ENCODE data around the gene STYX. TPM values are rescaled to one million over a fixed set of nuclear protein-coding genes. Genes with fewer than 3 reads are reported as not detected.

Gene STYX
- total RNA-seq, 1 experiment from 2014 or later: 10.8 TPM

DNA sequence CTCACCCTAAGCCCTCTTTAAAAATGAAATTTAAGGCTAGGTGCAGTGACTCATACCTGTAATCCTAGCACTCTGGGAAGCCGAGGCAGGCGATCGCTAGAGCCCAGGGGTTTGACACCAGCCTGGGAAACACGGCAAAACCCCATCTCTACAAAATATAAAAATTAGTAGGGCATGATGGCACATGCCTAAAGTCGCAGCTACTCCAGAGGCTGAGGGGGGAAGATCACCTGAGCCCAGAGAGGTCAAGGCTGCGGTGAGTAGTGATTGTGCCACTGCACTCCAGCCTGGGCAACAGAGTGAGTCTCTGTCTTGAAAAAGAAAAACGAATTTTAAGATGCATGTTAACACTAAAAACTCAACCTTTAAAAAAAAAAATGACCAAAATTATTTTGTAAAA lies 48.7 kb downstream of the STYX start:
- ChIA-PET POLR2A (ENCODE audit: unreplicated experiment) (no interaction called here), CTCF (no interaction called here)
- H3K27ac ChIP-seq: no peak overlapping the region

DNA sequence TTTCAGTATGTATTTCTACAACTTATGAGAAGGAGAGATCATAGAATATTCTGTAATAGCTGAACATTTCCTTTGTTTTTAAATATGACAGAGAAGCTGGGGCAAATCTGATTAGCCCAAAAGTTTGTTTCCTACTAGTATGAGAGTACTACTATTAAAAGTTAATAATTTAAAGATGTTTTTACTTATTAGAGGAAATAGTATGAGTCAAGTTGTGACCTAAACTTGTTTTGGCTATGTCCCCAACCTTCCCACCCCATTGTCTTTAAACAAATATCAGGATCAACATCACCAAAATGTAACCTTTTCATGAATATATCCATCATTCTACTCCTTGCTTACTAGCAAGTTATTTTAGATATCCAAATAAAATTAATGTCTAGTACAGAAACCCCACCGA lies 50.9 kb downstream of the STYX start:
- Histone ChIP-seq H3K36me3 (ENCODE audit: low read depth) (peaks cover 53% of the 10 kb centered on the region), H3K79me2 (ENCODE audit: low read depth) (peaks cover 8% of the 10 kb centered on the region), H3K4me1 (replicated peaks; ENCODE audit: insufficient read depth) (no peaks in the 10 kb centered on the region), H4K20me1 (ENCODE audit: insufficient read depth) (no peaks in the 10 kb centered on the region; the same call in 1 of the 2 replicates), H3K9me3 (ENCODE audit: insufficient read depth, low read depth) (no peaks in the 10 kb centered on the region), H3K9me2 (ENCODE audit: insufficient read depth) (no peaks in the 10 kb centered on the region), H3K4me3 (no peak overlapping the region), H3K27me3 (ENCODE audit: insufficient read depth, low read depth) (no peaks in the 10 kb centered on the region), H3K27ac (no peak overlapping the region), H3F3A (ENCODE audit: insufficient read depth, low read depth) (peaks cover 23% of the 10 kb centered on the region; the same call in 1 of the 2 replicates), H2AFZ (no peak overlapping the region), H3K4me2 (no peak overlapping the region)
- ChIA-PET CTCF (no interaction called here), POLR2A (ENCODE audit: unreplicated experiment) (interaction anchor here (0.6 kb wide), 1 partner anchor 162 kb away, joined by 3 read pairs; no protein-coding TSS in a partner anchor)
- no TSS peak for BruUV-seq (replicated peaks)
- intact Hi-C loops (cut with micrococcal nuclease; ENCODE audit: unreplicated experiment): no loop called here
- TF ChIP-seq, protein P1, sequence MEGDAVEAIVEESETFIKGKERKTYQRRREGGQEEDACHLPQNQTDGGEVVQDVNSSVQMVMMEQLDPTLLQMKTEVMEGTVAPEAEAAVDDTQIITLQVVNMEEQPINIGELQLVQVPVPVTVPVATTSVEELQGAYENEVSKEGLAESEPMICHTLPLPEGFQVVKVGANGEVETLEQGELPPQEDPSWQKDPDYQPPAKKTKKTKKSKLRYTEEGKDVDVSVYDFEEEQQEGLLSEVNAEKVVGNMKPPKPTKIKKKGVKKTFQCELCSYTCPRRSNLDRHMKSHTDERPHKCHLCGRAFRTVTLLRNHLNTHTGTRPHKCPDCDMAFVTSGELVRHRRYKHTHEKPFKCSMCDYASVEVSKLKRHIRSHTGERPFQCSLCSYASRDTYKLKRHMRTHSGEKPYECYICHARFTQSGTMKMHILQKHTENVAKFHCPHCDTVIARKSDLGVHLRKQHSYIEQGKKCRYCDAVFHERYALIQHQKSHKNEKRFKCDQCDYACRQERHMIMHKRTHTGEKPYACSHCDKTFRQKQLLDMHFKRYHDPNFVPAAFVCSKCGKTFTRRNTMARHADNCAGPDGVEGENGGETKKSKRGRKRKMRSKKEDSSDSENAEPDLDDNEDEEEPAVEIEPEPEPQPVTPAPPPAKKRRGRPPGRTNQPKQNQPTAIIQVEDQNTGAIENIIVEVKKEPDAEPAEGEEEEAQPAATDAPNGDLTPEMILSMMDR (conservative IDR thresholded peaks at IDR 0.05): no peak
- TF ChIP-seq EZH2 (IDR thresholded peaks at IDR 0.05; ENCODE audit: low read depth): no peak
- DNase-seq: no peak

More for the DNA sequence above, 48.7 kb downstream of the STYX start:
- Histone ChIP-seq H3K9me2 (ENCODE audit: insufficient read depth) (no peaks in the 10 kb centered on the region), H3K4me1 (replicated peaks; ENCODE audit: insufficient read depth) (no peaks in the 10 kb centered on the region), H4K20me1 (ENCODE audit: insufficient read depth) (no peaks in the 10 kb centered on the region; the same call in 1 of the 2 replicates), H3K4me2 (no peak overlapping the region), H3K4me3 (no peak overlapping the region), H3K36me3 (ENCODE audit: low read depth) (peaks cover 55% of the 10 kb centered on the region), H3F3A (ENCODE audit: insufficient read depth, low read depth) (peaks cover 23% of the 10 kb centered on the region; the same call in 1 of the 2 replicates), H2AFZ (no peak overlapping the region), H3K9me3 (ENCODE audit: insufficient read depth, low read depth) (no peaks in the 10 kb centered on the region), H3K27me3 (ENCODE audit: insufficient read depth, low read depth) (no peaks in the 10 kb centered on the region), H3K79me2 (ENCODE audit: low read depth) (no peaks in the 10 kb centered on the region; the same call in 1 of the 2 replicates)
- intact Hi-C loops (cut with micrococcal nuclease; ENCODE audit: unreplicated experiment): no loop called here
- DNase-seq: no peak
- BruUV-seq (replicated peaks): no TSS peak
- TF ChIP-seq EZH2 (IDR thresholded peaks at IDR 0.05; ENCODE audit: low read depth): no peak
- TF ChIP-seq, protein P1 (conservative IDR thresholded peaks at IDR 0.05): no peak

DNA sequence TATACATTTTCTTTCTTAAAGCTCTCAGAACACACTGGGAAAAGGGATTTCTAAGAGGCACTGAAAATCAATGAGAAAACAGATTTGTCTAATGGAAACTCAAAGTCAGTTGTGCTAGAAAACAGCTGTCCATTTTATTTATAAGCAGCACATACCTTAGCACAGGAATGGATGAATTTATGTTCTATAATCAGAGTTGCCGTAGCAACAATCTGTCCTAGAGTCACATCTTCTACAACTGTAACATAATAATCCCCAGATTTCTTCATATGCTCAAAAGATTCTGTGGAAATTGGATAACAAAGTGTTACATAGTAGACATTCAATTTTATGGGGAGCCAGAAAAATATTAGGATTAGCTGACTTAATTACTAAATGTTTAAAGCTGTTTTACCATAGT lies 51.7 kb downstream of the STYX start:
- DNase-seq: no peak
- no peaks in the 10 kb centered on the region for H3K27me3 ChIP-seq (ENCODE audit: insufficient read depth, low read depth)
- BruUV-seq (replicated peaks): no TSS peak
- no peaks in the 10 kb centered on the region for H3K4me1 ChIP-seq (replicated peaks; ENCODE audit: insufficient read depth)
- H3K4me2 ChIP-seq: no peak overlapping the region
- no peak for TF ChIP-seq EZH2 (IDR thresholded peaks at IDR 0.05; ENCODE audit: low read depth)
- H3K4me3 ChIP-seq: no peak overlapping the region
- H4K20me1 ChIP-seq (ENCODE audit: insufficient read depth): no peaks in the 10 kb centered on the region; the same call in 1 of the 2 replicates
- H3K9me3 ChIP-seq (ENCODE audit: insufficient read depth, low read depth): no peaks in the 10 kb centered on the region
- peaks cover 16% of the 10 kb centered on the region for H3K79me2 ChIP-seq (ENCODE audit: low read depth)
- no peak overlapping the region for H2AFZ ChIP-seq
- peaks cover 45% of the 10 kb centered on the region for H3K36me3 ChIP-seq (ENCODE audit: low read depth)
- ChIA-PET POLR2A (ENCODE audit: unreplicated experiment) (interaction anchor here (0.6 kb wide), 1 partner anchor 163 kb away, joined by 3 read pairs; no protein-coding TSS in a partner anchor), CTCF (no interaction called here)
- intact Hi-C loops (cut with micrococcal nuclease; ENCODE audit: unreplicated experiment): no loop called here
- peaks cover 20% of the 10 kb centered on the region; the same call in 1 of the 2 replicates for H3F3A ChIP-seq (ENCODE audit: insufficient read depth, low read depth)
- H3K27ac ChIP-seq: no peak overlapping the region
- no peaks in the 10 kb centered on the region for H3K9me2 ChIP-seq (ENCODE audit: insufficient read depth)

DNA sequence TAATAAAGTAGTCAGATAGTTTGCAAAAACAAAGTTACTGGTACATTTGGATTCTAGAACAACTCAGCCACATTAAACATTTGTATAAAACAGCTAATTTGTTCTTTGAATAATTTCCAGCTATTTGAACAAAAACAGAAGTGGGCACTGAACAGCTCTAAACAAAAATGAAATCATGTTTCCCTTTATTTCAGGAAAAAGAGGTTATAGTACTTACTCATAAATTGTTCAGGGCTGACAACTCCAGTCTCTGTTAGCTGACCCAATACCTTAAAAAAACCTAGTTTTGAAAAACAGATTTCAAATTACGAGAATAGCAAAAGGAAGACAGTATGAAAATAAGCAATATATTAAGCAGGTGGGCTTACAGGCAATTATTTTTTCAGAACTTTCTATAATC lies 53.2 kb downstream of the STYX start:
- Histone ChIP-seq H4K20me1 (ENCODE audit: insufficient read depth) (no peaks in the 10 kb centered on the region; the same call in none of the 2 replicates), H3K4me3 (no peak overlapping the region), H2AFZ (no peak overlapping the region), H3K4me1 (replicated peaks; ENCODE audit: insufficient read depth) (peaks cover under 1% of the 10 kb centered on the region; the same call in 1 of the 2 replicates), H3F3A (ENCODE audit: insufficient read depth, low read depth) (peaks cover 16% of the 10 kb centered on the region; the same call in 1 of the 2 replicates), H3K9me2 (ENCODE audit: insufficient read depth) (no peaks in the 10 kb centered on the region), H3K4me2 (no peak overlapping the region), H3K9me3 (ENCODE audit: insufficient read depth, low read depth) (no peaks in the 10 kb centered on the region), H3K27ac (no peak overlapping the region), H3K36me3 (ENCODE audit: low read depth) (peaks cover 37% of the 10 kb centered on the region), H3K79me2 (ENCODE audit: low read depth) (peaks cover 31% of the 10 kb centered on the region), H3K27me3 (ENCODE audit: insufficient read depth, low read depth) (no peaks in the 10 kb centered on the region)
- POLR2A ChIA-PET (ENCODE audit: unreplicated experiment): interaction anchor here (0.6 to 0.7 kb wide), 2 partner anchors 91 to 1170 kb away, joined by 5 to 10 read pairs; no protein-coding TSS in a partner anchor
- no TSS peak for BruUV-seq (replicated peaks)
- TF ChIP-seq, protein P1 (conservative IDR thresholded peaks at IDR 0.05): no peak
- TF ChIP-seq EZH2 (IDR thresholded peaks at IDR 0.05; ENCODE audit: low read depth): no peak
- CTCF ChIA-PET: no interaction called here
- intact Hi-C loops (cut with micrococcal nuclease; ENCODE audit: unreplicated experiment): no loop called here
- DNase-seq: no peak
